Putamen (tissue), 1 donor: ENCODE data around the gene CCNI2.
"Not testable (repeated sequence)": the region's sequence is repeated elsewhere in the genome, so short reads cannot be mapped to it uniquely, and the experiment has no call there.

ENCODE experiments used
- DNase-seq: peaks from one replicate; pipeline ENCODE4 v3.0.0-alpha.2; 2016; ENCODE audit warnings: low spot score

The CCNI2 gene

GRCh38 chr5:132781029-132781428 lies 33.8 kb downstream of the CCNI2 start:
- DNase-seq = no peak

GRCh38 chr5:132782101-132782500 lies 34.9 kb downstream of the CCNI2 start:
- DNase-seq = no peak

- DNase-seq = no peak
Observed at GRCh38 chr5:132785365-132785764, 38.1 kb downstream of the CCNI2 start.

- DNase-seq = no peak
Observed at GRCh38 chr5:132785864-132786263, 38.6 kb downstream of the CCNI2 start.

GRCh38 chr5:132787076-132787475 lies 39.9 kb downstream of the CCNI2 start:
- no peak for DNase-seq

GRCh38 chr5:132788508-132788907 lies 41.3 kb downstream of the CCNI2 start:
- no peak for DNase-seq

GRCh38 chr5:132788990-132789886 lies 42.0 kb downstream of the CCNI2 start:
- DNase-seq = no peak

- DNase-seq = no peak
Observed at GRCh38 chr5:132790201-132790865, 43.1 kb downstream of the CCNI2 start.

- DNase-seq = no peak
Observed at GRCh38 chr5:132791026-132791425, 43.8 kb downstream of the CCNI2 start.

- DNase-seq = peak; percentile 89
Observed at GRCh38 chr5:132797651-132798050, 50.4 kb downstream of the CCNI2 start.

GRCh38 chr5:132799392-132799791 lies 52.2 kb downstream of the CCNI2 start:
- no peak for DNase-seq

- DNase-seq = peak; percentile 89
Observed at GRCh38 chr5:132800545-132800944, 53.3 kb downstream of the CCNI2 start.

GRCh38 chr5:132802044-132802684 lies 54.9 kb downstream of the CCNI2 start:
- no peak for DNase-seq

GRCh38 chr5:132802685-132803066 lies 55.5 kb downstream of the CCNI2 start:
- DNase-seq = not testable (repeated sequence)
